Breast epithelium (tissue), 4 donors: ENCODE results near the gene LAMA4. TPM values are rescaled to one million over a fixed set of nuclear protein-coding genes. Genes with fewer than 3 reads are reported as not detected.

Experiments used
- DNase-seq, 2 donors: peaks; one replicate each; pipeline ENCODE4 v3.0.0-alpha.2; 2019; ENCODE audit warnings: low spot score in 2 of 2
- H3K27ac ChIP-seq, 2 donors: fragments of 200-600 bp; sonication (generic) in 1 of 2; one replicate each; pipeline ENCODE4 v1.5.1; 2016 to 2019; ENCODE audit warnings: mild to moderate bottlenecking in 1 of 2
- H3K27me3 ChIP-seq, 2 donors: fragments of 200-600 bp; sonication (generic) in 1 of 2; one replicate each; pipeline versions ENCODE4 v1.5.1 to v1.6.0; 2017 to 2019; ENCODE audit warnings: control low read depth in 1 of 2, mild to moderate bottlenecking in 1 of 2
- H3K36me3 ChIP-seq: fragments of 200-600 bp; one replicate; pipeline ENCODE4 v1.5.1; 2019
- H3K4me1 ChIP-seq, 2 donors: fragments of 200-600 bp; sonication (generic); one replicate each; pipeline ENCODE4 v1.5.1; 2016 to 2019; ENCODE audit warnings: control low read depth in 1 of 2
- H3K4me3 ChIP-seq, 3 donors: fragments of 200-600 bp; sonication (generic); 1 replicate in 2 of 3; 2 replicates in 1 of 3; pipeline ENCODE4 v1.5.1; 2016 to 2019; ENCODE audit warnings: mild to moderate bottlenecking in 3 of 3, moderate library complexity in 2 of 3
- H3K9me3 ChIP-seq, 2 donors: fragments of 200-600 bp; sonication (generic) in 1 of 2; one replicate each; pipeline ENCODE4 v1.5.1; 2016 to 2019; ENCODE audit warnings: control low read depth in 1 of 2
- POLR2A ChIP-seq: fragments of 450-650 bp; IDR thresholded peaks from one replicate; pipeline ENCODE4 v1.6.1; 2016; ENCODE audit warnings: antibody characterized with exemption, mild to moderate bottlenecking, moderate library complexity
- POLR2AphosphoS5 ChIP-seq, 3 donors: sonication (generic); formaldehyde crosslinking; IDR thresholded peaks; one replicate each; pipeline ENCODE4 v1.6.1; 2017; ENCODE audit warnings: antibody characterized with exemption in 3 of 3
- intact Hi-C: fragments of 100-400 bp; cut with DNase I; formaldehyde crosslinking; loops from one replicate; pipeline ENCODE4 v1.15.1; 2023; ENCODE audit warnings: low total_unique reads
- total RNA-seq, 3 donors: library from RNA; depleted of rRNA; stranded (reverse); fragments of >200 nt; gene quantifications; one replicate each; pipeline ENCODE4 v1.1.0, GENCODE V29; 2016
- TF ChIP-seq, protein P1 (sequence below), 3 donors: fragments of 450-650 bp; IDR thresholded peaks; one replicate each; pipeline ENCODE4 v1.5.1; 2016 to 2017; ENCODE audit warnings: antibody characterized with exemption in 3 of 3, mild to moderate bottlenecking in 3 of 3, moderate library complexity in 3 of 3

The LAMA4 gene
- total RNA-seq, 3 donors from 2014 or later = 54.0 to 142 (median 129) TPM

DNA sequence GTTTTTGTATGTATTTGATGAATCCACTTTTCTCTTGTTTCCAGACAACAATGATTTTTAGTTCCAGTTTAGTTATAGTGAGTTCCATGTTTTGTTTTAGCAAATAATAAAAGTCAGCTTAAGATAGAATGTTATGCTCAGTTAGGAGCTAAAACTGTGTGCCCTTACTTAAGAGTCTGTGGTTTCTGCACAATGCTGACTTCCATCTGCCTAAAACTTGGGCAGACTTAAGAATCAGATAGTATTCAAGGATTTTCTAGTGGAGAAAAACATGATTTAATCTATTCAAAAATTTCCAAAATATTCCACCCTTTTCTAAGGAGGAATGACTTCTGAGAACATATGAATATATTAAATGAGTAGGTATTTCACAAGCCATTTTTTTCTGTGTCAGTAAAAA, 32.8 kb downstream of the LAMA4 start:
- H3K27me3 ChIP-seq = no peaks in the 10 kb centered on the region
- H3K4me3 ChIP-seq = no peak overlapping the region
- TF ChIP-seq, protein P1, sequence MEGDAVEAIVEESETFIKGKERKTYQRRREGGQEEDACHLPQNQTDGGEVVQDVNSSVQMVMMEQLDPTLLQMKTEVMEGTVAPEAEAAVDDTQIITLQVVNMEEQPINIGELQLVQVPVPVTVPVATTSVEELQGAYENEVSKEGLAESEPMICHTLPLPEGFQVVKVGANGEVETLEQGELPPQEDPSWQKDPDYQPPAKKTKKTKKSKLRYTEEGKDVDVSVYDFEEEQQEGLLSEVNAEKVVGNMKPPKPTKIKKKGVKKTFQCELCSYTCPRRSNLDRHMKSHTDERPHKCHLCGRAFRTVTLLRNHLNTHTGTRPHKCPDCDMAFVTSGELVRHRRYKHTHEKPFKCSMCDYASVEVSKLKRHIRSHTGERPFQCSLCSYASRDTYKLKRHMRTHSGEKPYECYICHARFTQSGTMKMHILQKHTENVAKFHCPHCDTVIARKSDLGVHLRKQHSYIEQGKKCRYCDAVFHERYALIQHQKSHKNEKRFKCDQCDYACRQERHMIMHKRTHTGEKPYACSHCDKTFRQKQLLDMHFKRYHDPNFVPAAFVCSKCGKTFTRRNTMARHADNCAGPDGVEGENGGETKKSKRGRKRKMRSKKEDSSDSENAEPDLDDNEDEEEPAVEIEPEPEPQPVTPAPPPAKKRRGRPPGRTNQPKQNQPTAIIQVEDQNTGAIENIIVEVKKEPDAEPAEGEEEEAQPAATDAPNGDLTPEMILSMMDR (IDR thresholded peaks at IDR 0.05) = no peak
- TF ChIP-seq POLR2AphosphoS5 (IDR thresholded peaks at IDR 0.05) (no peak), POLR2A (no peak)
- H3K4me1 ChIP-seq = peaks cover 0 to 2% of the 10 kb centered on the region in 2 donors
- H3K27ac ChIP-seq = peak overlapping the region in 1 of 2 donors; percentile 82
- H3K9me3 ChIP-seq = no peaks in the 10 kb centered on the region
- intact Hi-C loops = no loop called here
- no peaks in the 10 kb centered on the region for H3K36me3 ChIP-seq
- no peak for DNase-seq

DNA sequence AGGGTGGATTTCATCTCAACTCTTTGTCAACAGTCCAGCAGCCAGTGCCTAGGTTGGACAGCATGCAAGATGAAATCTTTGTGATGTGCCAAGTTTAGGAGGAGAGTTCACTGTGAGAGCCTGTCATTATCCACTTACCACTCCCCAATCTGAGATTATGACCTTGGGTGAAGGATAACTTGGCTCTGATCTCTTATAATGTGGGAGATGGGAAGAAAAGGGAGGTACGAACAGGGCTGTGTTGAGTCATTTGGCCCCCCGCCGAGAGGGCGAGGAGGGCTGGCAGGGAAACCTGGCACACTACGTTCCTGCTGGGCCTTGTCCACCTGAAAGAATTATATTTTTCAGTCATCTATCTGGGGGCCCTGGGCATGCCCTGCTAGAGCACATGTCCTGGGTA, 35.8 kb downstream of the LAMA4 start:
- no peak for DNase-seq
- intact Hi-C loops = no loop called here
- no peaks in the 10 kb centered on the region for H3K36me3 ChIP-seq
- H3K27me3 ChIP-seq = no peaks in the 10 kb centered on the region
- H3K27ac ChIP-seq = peak overlapping the region in 1 of 2 donors; percentile 43
- no peak overlapping the region for H3K4me3 ChIP-seq
- H3K4me1 ChIP-seq = no peaks in the 10 kb centered on the region
- no peaks in the 10 kb centered on the region for H3K9me3 ChIP-seq
- TF ChIP-seq POLR2AphosphoS5 (IDR thresholded peaks at IDR 0.05) (peak in 1 of 3 donors; percentile 22), POLR2A (no peak)
- TF ChIP-seq, protein P1 (IDR thresholded peaks at IDR 0.05) = no peak

DNA sequence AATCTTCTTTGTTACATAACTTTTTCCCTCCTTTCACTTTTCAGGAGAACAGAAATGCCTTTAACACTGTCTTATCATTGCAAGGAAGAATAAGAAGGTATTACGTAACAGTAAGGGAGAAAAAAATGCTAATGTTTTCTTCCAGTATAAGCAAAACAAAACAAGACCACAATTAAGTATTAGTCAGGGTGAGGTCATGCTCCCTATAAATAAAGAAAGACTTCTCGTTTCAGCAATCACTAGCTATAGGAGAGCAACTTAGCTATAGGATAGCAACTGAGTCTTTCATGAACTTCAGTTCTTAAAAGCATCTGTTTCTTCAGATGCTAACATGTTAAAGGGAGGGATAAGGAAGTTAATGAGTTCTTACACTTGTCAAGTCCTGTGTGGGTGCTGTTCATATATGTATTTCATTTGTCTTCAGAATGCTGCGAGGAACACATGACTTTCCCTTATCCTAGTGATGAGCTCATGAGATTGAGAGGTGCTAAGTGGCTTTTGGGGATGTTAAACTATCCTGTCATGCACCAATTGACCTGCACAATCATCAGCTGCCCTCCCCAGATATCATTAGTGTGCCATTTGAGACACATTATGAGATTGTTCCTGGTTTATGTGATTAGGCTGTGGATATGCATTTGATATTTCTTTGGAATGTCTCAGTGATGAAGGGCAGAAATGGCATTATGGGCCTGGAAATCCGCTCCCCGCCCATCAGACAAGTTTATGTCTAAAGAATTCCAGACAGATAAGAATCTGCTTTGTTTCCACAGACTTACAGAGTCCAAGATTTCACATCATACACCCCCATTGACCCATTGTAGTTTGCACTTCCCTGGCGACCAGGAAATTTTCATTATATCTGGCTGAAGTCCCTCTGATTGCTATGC, 37.5 kb downstream of the LAMA4 start:
- H3K27me3 ChIP-seq = no peaks in the 10 kb centered on the region
- no peak overlapping the region for H3K4me3 ChIP-seq
- intact Hi-C loops = no loop called here
- TF ChIP-seq, protein P1 (IDR thresholded peaks at IDR 0.05) = no peak
- no peak for TF ChIP-seq POLR2A
- no peaks in the 10 kb centered on the region for H3K9me3 ChIP-seq
- H3K4me1 ChIP-seq = no peaks in the 10 kb centered on the region
- DNase-seq = no peak
- H3K27ac ChIP-seq = peak overlapping the region; percentile 34 to 49
- H3K36me3 ChIP-seq = no peaks in the 10 kb centered on the region

DNA sequence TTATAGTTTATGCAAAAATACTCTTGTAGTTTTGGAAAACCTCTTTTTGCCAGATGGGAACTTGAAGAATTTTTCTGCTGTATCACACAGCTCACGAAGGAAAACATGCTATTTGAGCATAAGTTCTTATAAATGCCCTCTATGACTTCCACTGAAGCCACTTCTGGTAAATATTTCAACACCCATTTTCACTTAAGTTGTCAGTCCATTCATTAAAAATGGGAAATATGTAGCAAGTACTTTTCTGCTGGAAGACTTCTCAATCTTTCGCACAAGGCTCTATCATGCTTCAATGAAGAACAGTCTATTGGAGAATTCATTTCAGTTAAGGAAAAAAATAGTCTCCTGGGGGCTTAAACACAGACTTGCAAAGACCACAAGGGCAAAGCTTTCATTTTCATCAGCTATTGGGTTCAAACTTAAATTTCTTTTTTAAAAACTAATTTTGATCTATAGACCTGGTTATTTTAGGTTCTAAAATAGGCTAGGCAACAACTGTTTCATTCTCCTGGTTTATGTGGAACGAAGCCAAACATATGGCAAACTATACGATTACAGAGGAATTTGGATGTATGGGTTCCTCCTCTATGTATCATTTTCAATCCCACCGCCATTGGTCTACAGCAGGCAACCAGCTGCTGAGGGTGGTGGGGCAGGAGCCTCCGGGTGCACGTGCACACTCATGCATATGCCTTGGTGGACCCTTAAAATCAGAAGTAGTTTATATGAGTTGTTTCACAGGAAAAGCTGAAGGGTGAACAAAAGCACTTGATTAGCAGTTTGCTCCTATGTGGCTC, 38.7 kb downstream of the LAMA4 start:
- Histone ChIP-seq H3K4me3 (no peak overlapping the region), H3K9me3 (no peaks in the 10 kb centered on the region), H3K27ac (no peak overlapping the region), H3K36me3 (no peaks in the 10 kb centered on the region), H3K4me1 (no peaks in the 10 kb centered on the region), H3K27me3 (no peaks in the 10 kb centered on the region)
- no peak for DNase-seq
- TF ChIP-seq POLR2A (no peak), POLR2AphosphoS5 (IDR thresholded peaks at IDR 0.05) (no peak)
- TF ChIP-seq, protein P1 (IDR thresholded peaks at IDR 0.05) = no peak
- intact Hi-C loops = no loop called here
